Peyer's patch (tissue), 4 donors: ENCODE measurements around the gene AKR1B1. TPM values are rescaled to one million over a fixed set of nuclear protein-coding genes. Genes with fewer than 3 reads are reported as not detected.

Source experiments
- DNase-seq, 3 donors: peaks; one replicate each; pipeline ENCODE4 v3.0.0-alpha.2; 2017 to 2019
- H3K27ac ChIP-seq, 4 donors: fragments of 200-600 bp; sonication (generic); one replicate each; pipeline ENCODE4 v1.5.1; 2016 to 2019
- H3K27me3 ChIP-seq, 2 donors: fragments of 200-600 bp; sonication (generic); one replicate each; pipeline ENCODE4 v1.5.1; 2019
- H3K36me3 ChIP-seq, 3 donors: fragments of 200-600 bp; sonication (generic); one replicate each; pipeline ENCODE4 v1.5.1; 2016 to 2019
- H3K4me1 ChIP-seq, 4 donors: fragments of 200-600 bp; sonication (generic); one replicate each; pipeline ENCODE4 v1.5.1; 2016 to 2019
- H3K4me3 ChIP-seq, 4 donors: fragments of 200-600 bp; sonication (generic); 1 replicate in 3 of 4; 2 replicates in 1 of 4; pipeline ENCODE4 v1.5.1; 2016 to 2019; ENCODE audit warnings: mild to moderate bottlenecking in 1 of 4
- H3K9me3 ChIP-seq, 4 donors: fragments of 200-600 bp; sonication (generic); one replicate each; pipeline ENCODE4 v1.5.1; 2016 to 2019; ENCODE audit warnings: mild to moderate bottlenecking in 1 of 4
- POLR2A ChIP-seq, 2 donors: fragments of 450-650 bp; IDR thresholded peaks; one replicate each; pipeline ENCODE4 v1.5.1; 2017; ENCODE audit warnings: antibody characterized with exemption in 2 of 2, mild to moderate bottlenecking in 2 of 2, moderate library complexity in 2 of 2
- total RNA-seq, 4 donors: library from RNA; depleted of rRNA; stranded (reverse); fragments of >200 nt; gene quantifications; one replicate each; pipeline ENCODE4 v1.1.0, GENCODE V29; 2016
- TF ChIP-seq, protein P1 (sequence below), 6 experiments: fragments of 450-650 bp in 4 of 6; fragments of 200-600 bp in 2 of 6; sonication (generic) in 1 of 6; IDR thresholded peaks; one replicate each; pipeline ENCODE4 v1.5.1; 2017 to 2019; ENCODE audit warnings: antibody characterized with exemption in 6 of 6, mild to moderate bottlenecking in 3 of 6, moderate library complexity in 1 of 6

Gene AKR1B1
- total RNA-seq, 4 donors from 2014 or later, result 3.9 to 59.4 (median 22.9) TPM

- DNase-seq, result no peak
- no peak overlapping the region for H3K27ac ChIP-seq
Observed at GRCh38 chr7:134482858-134483257, 24.0 kb upstream of the AKR1B1 start.

DNA sequence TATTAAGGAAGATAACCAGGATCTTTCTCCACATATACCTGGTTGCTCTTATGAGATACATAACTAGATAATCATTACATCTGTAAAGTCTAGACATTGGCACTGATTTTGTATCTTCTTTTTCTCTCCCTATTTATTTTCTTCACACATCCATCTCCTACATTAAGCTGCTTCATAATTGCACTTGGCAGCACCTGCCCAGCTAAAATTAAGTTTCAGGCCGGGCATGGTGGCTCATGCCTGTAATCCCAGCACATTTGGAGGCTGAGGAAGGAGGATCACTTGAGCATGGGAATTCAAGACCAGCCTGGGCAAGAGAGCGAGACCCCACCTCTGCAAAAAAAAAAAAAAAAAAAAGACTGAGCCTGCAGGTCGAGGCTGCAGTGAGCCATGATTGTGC, 22.3 kb upstream of the AKR1B1 start:
- H3K4me1 ChIP-seq, result no peaks in the 10 kb centered on the region
- no peaks in the 10 kb centered on the region for H3K36me3 ChIP-seq
- no peak overlapping the region for H3K27ac ChIP-seq
- H3K27me3 ChIP-seq, result no peaks in the 10 kb centered on the region
- DNase-seq, result no peak
- no peaks in the 10 kb centered on the region for H3K9me3 ChIP-seq
- H3K4me3 ChIP-seq, result no peak overlapping the region
- TF ChIP-seq, protein P1, sequence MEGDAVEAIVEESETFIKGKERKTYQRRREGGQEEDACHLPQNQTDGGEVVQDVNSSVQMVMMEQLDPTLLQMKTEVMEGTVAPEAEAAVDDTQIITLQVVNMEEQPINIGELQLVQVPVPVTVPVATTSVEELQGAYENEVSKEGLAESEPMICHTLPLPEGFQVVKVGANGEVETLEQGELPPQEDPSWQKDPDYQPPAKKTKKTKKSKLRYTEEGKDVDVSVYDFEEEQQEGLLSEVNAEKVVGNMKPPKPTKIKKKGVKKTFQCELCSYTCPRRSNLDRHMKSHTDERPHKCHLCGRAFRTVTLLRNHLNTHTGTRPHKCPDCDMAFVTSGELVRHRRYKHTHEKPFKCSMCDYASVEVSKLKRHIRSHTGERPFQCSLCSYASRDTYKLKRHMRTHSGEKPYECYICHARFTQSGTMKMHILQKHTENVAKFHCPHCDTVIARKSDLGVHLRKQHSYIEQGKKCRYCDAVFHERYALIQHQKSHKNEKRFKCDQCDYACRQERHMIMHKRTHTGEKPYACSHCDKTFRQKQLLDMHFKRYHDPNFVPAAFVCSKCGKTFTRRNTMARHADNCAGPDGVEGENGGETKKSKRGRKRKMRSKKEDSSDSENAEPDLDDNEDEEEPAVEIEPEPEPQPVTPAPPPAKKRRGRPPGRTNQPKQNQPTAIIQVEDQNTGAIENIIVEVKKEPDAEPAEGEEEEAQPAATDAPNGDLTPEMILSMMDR (IDR thresholded peaks at IDR 0.05), result no peak
- TF ChIP-seq POLR2A (IDR thresholded peaks at IDR 0.05), result no peak

More at GRCh38 chr7:134482858-134483257, 24.0 kb upstream of the AKR1B1 start:
- no peaks in the 10 kb centered on the region for H3K27me3 ChIP-seq
- TF ChIP-seq, protein P1 (IDR thresholded peaks at IDR 0.05), result no peak
- no peak for TF ChIP-seq POLR2A (IDR thresholded peaks at IDR 0.05)
- no peaks in the 10 kb centered on the region for H3K9me3 ChIP-seq
- H3K4me3 ChIP-seq, result no peak overlapping the region
- no peaks in the 10 kb centered on the region for H3K4me1 ChIP-seq
- H3K36me3 ChIP-seq, result no peaks in the 10 kb centered on the region

DNA sequence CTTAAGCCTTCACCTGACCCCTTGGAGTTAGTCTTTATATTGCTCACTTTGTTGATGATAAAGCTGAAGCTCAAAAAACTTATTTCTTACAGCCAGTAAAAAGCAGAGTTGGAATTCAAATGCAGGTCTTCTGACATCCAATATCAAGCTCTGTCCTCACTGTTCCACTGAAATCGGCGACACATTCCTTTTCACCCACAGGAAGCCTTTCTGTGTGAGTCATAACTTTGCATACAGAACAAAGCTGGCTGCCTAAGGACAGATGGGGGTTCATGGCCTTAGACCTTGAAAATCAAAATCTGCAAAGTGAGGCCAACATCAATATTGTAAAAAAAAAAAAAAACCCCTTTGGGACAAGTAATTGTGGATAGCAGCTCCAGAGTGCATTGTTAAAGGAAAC, 21.8 kb upstream of the AKR1B1 start:
- no peak for DNase-seq

GRCh38 chr7:134480202-134480601, 21.3 kb upstream of the AKR1B1 start:
- TF ChIP-seq, protein P1 (IDR thresholded peaks at IDR 0.05), result no peak
- TF ChIP-seq POLR2A (IDR thresholded peaks at IDR 0.05), result no peak
- no peaks in the 10 kb centered on the region for H3K27me3 ChIP-seq
- DNase-seq, result no peak
- no peak overlapping the region for H3K4me3 ChIP-seq
- no peaks in the 10 kb centered on the region for H3K36me3 ChIP-seq
- H3K9me3 ChIP-seq, result no peaks in the 10 kb centered on the region
- H3K27ac ChIP-seq, result no peak overlapping the region
- H3K4me1 ChIP-seq, result no peaks in the 10 kb centered on the region

More for the DNA sequence above, 21.8 kb upstream of the AKR1B1 start:
- Histone ChIP-seq H3K27me3 (no peaks in the 10 kb centered on the region), H3K27ac (no peak overlapping the region), H3K36me3 (no peaks in the 10 kb centered on the region), H3K4me3 (no peak overlapping the region), H3K9me3 (no peaks in the 10 kb centered on the region), H3K4me1 (no peaks in the 10 kb centered on the region)
- TF ChIP-seq POLR2A (IDR thresholded peaks at IDR 0.05), result no peak
- TF ChIP-seq, protein P1 (IDR thresholded peaks at IDR 0.05), result no peak

DNA sequence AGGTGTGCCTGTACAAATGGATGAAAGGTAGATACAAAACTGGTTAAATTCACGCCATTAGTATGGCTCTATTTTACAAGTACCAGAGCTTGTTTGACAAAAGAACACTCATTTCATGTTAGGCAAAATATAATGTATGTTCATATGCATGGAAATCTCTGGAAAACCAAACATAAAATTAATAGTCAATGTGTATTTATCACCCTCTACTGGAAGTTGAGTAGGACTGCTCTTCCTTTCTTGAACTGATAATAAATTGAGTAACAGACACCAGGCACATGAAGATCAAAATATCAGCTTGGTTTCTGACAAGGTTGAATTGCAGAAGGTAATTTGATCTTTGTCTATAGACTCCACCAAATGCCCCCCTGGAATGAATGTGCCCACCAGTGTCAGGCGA, 19.8 kb upstream of the AKR1B1 start:
- Histone ChIP-seq H3K9me3 (no peaks in the 10 kb centered on the region), H3K4me1 (no peaks in the 10 kb centered on the region), H3K27me3 (no peaks in the 10 kb centered on the region), H3K27ac (no peak overlapping the region), H3K36me3 (no peaks in the 10 kb centered on the region), H3K4me3 (no peak overlapping the region)
- no peak for DNase-seq
- TF ChIP-seq POLR2A (IDR thresholded peaks at IDR 0.05), result no peak
- TF ChIP-seq, protein P1 (IDR thresholded peaks at IDR 0.05), result peak in 2 of 6 experiments; percentile 4 to 16

DNA sequence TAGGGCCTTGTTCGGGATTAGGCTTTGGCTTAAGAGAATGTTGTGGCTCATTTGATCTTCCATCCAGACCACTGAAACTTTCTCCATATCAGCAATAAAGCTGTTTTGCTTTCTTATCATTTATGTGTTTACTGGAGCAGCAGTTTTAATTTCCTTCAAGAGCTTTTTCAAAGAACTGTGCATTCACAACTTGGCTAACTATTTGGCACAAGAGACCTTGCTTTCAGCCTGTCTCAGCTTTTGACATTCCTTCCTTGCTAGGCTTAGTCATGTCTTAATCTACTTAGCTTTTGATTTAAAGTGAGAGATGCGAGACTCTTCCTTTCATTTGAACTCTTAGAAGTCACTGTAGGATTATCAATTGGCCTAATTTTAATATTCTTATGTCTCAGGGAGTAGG, 19.1 kb upstream of the AKR1B1 start:
- Histone ChIP-seq H3K9me3 (no peaks in the 10 kb centered on the region), H3K4me3 (no peak overlapping the region), H3K4me1 (no peaks in the 10 kb centered on the region), H3K27ac (no peak overlapping the region), H3K27me3 (no peaks in the 10 kb centered on the region), H3K36me3 (no peaks in the 10 kb centered on the region)
- DNase-seq, result no peak
- TF ChIP-seq, protein P1 (IDR thresholded peaks at IDR 0.05), result no peak
- no peak for TF ChIP-seq POLR2A (IDR thresholded peaks at IDR 0.05)
